Smooth muscle cell (in vitro differentiated cells): ENCODE results near the gene PMEPA1. TPM values are rescaled to one million over a fixed set of nuclear protein-coding genes. Genes with fewer than 3 reads are reported as not detected.

Source experiments
- DNase-seq: peaks from one replicate; lab custom pipeline; 2025; ENCODE audit not compliant: unreplicated experiment; lab: John Stamatoyannopoulos, UW
- H2AFZ ChIP-seq: fragments of 200-600 bp; sonication (generic); 2 replicates; pipeline ENCODE4 v1.6.0; 2016; ENCODE audit warnings: antibody characterized with exemption, low read depth, mild to moderate bottlenecking
- H3F3A ChIP-seq: fragments of 200-600 bp; sonication (generic); 2 replicates; pipeline ENCODE4 v1.6.0; 2017; ENCODE audit warnings: antibody characterized with exemption, low read depth
- H3K27ac ChIP-seq: fragments of 200-600 bp; sonication (generic); 2 replicates; pipeline ENCODE4 v1.5.1; 2016; ENCODE audit warnings: low read depth, mild to moderate bottlenecking
- H3K27me3 ChIP-seq: fragments of 200-600 bp; sonication (generic); 2 replicates; pipeline ENCODE4 v1.6.1; 2016; ENCODE audit warnings: low read depth, mild to moderate bottlenecking
- H3K36me3 ChIP-seq: fragments of 200-600 bp; sonication (generic); 2 replicates; pipeline ENCODE4 v1.5.1; 2016; ENCODE audit warnings: low read depth
- H3K4me1 ChIP-seq: fragments of 200-600 bp; sonication (generic); 2 replicates; pipeline ENCODE4 v1.5.1; 2016; ENCODE audit warnings: low read depth
- H3K4me2 ChIP-seq: fragments of 200-600 bp; sonication (generic); 2 replicates; pipeline ENCODE4 v1.6.0; 2016; ENCODE audit warnings: mild to moderate bottlenecking
- H3K4me3 ChIP-seq: fragments of 200-600 bp; sonication (generic); 2 replicates; pipeline ENCODE4 v1.5.1; 2016; ENCODE audit warnings: mild to moderate bottlenecking
- H3K79me2 ChIP-seq: fragments of 200-600 bp; sonication (generic); 2 replicates; pipeline ENCODE4 v1.6.0; 2016; ENCODE audit warnings: low read depth, mild to moderate bottlenecking
- H3K9ac ChIP-seq: fragments of 200-600 bp; sonication (generic); 2 replicates; pipeline ENCODE4 v1.6.0; 2016; ENCODE audit warnings: low read depth
- H3K9me3 ChIP-seq: fragments of 200-600 bp; sonication (generic); replicated peaks from 2 replicates; pipeline ENCODE4 v1.5.1; 2016; ENCODE audit warnings: low read depth
- H4K20me1 ChIP-seq: fragments of 200-600 bp; sonication (generic); 2 replicates; pipeline ENCODE4 v1.6.0; 2016; ENCODE audit warnings: low read depth
- WGBS: methylation state at CpG from one replicate; pipeline ENCODE4 v1.1.7; 2016; ENCODE audit warnings: low lambda C conversion rate; 5-methylcytosine and 5-hydroxymethylcytosine counted together
- polyA plus RNA-seq: library from polyadenylated mRNA; unstranded; fragments of >200 nt; fragmentation: Nextera tagmentation; extraction: Ambion mirVana; gene quantifications from 2 replicates; pipeline ENCODE4 v1.2.1, GENCODE V29; 2016
- total RNA-seq: library from RNA; depleted of rRNA; stranded (reverse); fragments of >200 nt; gene quantifications from 2 replicates; pipeline ENCODE4 v1.2.3, GENCODE V29; 2014
- TF ChIP-seq, protein P1 (sequence below): fragments of 200-600 bp; sonication (generic); IDR thresholded peaks from 2 replicates; pipeline ENCODE4 v1.5.1; 2017; ENCODE audit warnings: borderline replicate concordance, mild to moderate bottlenecking, antibody characterized with exemption; ENCODE audit not compliant: insufficient read depth, poor library complexity, severe bottlenecking

The PMEPA1 gene
- total and polyA plus RNA-seq, 2 experiments from 2014 or later = 37.2 to 81.9 TPM

GRCh38 chr20:57660181-57660921 is 49.5 kb downstream of the PMEPA1 start:
- peaks cover 58% of the 10 kb centered on the region for H3K79me2 ChIP-seq
- no peak overlapping the region for H3K4me2 ChIP-seq
- no peak overlapping the region for H3K9ac ChIP-seq
- H3F3A ChIP-seq = no peaks in the 10 kb centered on the region
- WGBS = 95% methylated on average over 12 of the region's 13 CpGs
- H3K9me3 ChIP-seq = no peaks in the 10 kb centered on the region
- no peak overlapping the region for H2AFZ ChIP-seq
- no peak for DNase-seq
- H4K20me1 ChIP-seq = peaks cover 97% of the 10 kb centered on the region
- no peaks in the 10 kb centered on the region for H3K36me3 ChIP-seq
- no peaks in the 10 kb centered on the region for H3K4me1 ChIP-seq
- H3K4me3 ChIP-seq = no peak overlapping the region
- TF ChIP-seq, protein P1, sequence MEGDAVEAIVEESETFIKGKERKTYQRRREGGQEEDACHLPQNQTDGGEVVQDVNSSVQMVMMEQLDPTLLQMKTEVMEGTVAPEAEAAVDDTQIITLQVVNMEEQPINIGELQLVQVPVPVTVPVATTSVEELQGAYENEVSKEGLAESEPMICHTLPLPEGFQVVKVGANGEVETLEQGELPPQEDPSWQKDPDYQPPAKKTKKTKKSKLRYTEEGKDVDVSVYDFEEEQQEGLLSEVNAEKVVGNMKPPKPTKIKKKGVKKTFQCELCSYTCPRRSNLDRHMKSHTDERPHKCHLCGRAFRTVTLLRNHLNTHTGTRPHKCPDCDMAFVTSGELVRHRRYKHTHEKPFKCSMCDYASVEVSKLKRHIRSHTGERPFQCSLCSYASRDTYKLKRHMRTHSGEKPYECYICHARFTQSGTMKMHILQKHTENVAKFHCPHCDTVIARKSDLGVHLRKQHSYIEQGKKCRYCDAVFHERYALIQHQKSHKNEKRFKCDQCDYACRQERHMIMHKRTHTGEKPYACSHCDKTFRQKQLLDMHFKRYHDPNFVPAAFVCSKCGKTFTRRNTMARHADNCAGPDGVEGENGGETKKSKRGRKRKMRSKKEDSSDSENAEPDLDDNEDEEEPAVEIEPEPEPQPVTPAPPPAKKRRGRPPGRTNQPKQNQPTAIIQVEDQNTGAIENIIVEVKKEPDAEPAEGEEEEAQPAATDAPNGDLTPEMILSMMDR = no peak
- no peak overlapping the region for H3K27ac ChIP-seq
- H3K27me3 ChIP-seq = no peaks in the 10 kb centered on the region

DNA sequence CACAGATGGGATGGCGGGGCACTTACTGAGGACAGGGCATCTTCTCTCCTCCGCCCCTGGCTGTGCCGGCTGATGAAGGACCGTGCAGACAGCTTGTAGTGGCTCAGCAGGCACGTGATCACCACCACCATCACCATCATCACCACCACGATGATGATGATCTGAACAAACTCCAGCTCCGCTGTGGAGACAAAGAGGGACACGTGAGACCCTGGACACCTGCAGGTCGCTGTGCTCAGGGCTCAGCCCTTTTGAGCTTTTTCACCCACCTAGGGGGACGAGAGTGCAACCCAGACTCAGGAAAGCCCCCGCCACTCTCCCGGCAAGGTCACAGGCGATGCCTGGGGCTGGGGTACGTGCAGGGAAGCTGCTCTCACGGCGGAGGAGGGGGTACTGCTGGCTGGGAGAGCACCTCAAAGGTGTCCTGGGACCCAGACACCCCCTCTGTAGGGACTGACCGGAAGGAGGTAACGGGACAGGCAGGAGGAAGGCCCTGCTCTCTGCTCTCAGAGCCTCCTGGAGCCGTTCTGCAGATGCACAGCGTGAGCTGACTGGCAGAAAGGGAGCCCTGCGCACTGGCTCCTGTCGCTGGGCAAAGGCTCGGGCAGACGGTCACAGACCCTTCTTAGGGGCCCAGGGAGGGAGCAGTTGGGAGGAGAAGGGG is 50.2 kb downstream of the PMEPA1 start:
- H3K79me2 ChIP-seq = peaks cover 51% of the 10 kb centered on the region
- H3K36me3 ChIP-seq = no peaks in the 10 kb centered on the region
- TF ChIP-seq, protein P1 = no peak
- DNase-seq = no peak
- H3K27me3 ChIP-seq = no peaks in the 10 kb centered on the region
- no peaks in the 10 kb centered on the region for H3K4me1 ChIP-seq
- peaks cover 97% of the 10 kb centered on the region for H4K20me1 ChIP-seq
- no peaks in the 10 kb centered on the region for H3F3A ChIP-seq
- no peak overlapping the region for H3K4me2 ChIP-seq
- no peak overlapping the region for H2AFZ ChIP-seq
- 96% methylated on average over 24 of the region's 24 CpGs for WGBS
- no peak overlapping the region for H3K9ac ChIP-seq
- H3K27ac ChIP-seq = no peak overlapping the region
- H3K4me3 ChIP-seq = no peak overlapping the region
- H3K9me3 ChIP-seq = no peaks in the 10 kb centered on the region

GRCh38 chr20:57658833-57659516 is 50.8 kb downstream of the PMEPA1 start:
- TF ChIP-seq, protein P1 = no peak
- H3K36me3 ChIP-seq = no peaks in the 10 kb centered on the region
- H2AFZ ChIP-seq = no peak overlapping the region
- no peaks in the 10 kb centered on the region for H3F3A ChIP-seq
- H3K4me1 ChIP-seq = no peaks in the 10 kb centered on the region
- DNase-seq = no peak
- H3K27ac ChIP-seq = no peak overlapping the region
- no peak overlapping the region for H3K9ac ChIP-seq
- H3K27me3 ChIP-seq = no peaks in the 10 kb centered on the region
- H3K79me2 ChIP-seq = peaks cover 44% of the 10 kb centered on the region
- 94% methylated on average over 25 of the region's 25 CpGs for WGBS
- H3K9me3 ChIP-seq = no peaks in the 10 kb centered on the region
- no peak overlapping the region for H3K4me3 ChIP-seq
- H3K4me2 ChIP-seq = no peak overlapping the region
- peaks cover 97% of the 10 kb centered on the region for H4K20me1 ChIP-seq
